ENCODE results near the gene OR51B4.

OR51B4 gene, protein sequence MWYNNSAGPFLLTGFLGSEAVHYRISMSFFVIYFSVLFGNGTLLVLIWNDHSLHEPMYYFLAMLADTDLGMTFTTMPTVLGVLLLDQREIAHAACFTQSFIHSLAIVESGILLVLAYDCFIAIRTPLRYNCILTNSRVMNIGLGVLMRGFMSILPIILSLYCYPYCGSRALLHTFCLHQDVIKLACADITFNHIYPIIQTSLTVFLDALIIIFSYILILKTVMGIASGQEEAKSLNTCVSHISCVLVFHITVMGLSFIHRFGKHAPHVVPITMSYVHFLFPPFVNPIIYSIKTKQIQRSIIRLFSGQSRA

DNA sequence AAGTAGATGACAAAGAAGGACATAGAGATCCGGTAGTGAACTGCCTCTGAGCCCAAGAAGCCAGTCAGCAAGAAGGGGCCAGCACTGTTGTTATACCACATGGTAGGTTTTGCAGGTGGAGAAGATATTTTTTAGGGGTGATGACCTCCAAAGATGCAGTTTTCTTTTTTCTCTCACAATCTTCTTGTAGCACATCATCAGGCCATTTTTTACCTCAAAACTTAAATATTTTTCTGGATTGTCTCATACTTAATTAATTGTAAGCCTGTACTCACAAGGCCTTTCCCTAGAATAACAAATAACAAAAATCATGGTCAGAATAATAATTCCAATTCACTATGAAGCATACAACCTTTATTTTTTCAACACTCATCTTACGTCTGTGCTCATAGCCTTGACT lies at the start of gene OR51B4:
TSS of gene OR51B4 (minus strand) at position 101 of the 400 bp plus-strand sequence. CDS start at position 101, 0 bp downstream.
- no peaks in the 10 kb centered on the region for H3K36me3 ChIP-seq
- no peaks in the 10 kb centered on the region for H3K27me3 ChIP-seq
- H3K9me3 ChIP-seq: no peaks in the 10 kb centered on the region
- no peaks in the 10 kb centered on the region for H3K4me1 ChIP-seq (ENCODE audit: control insufficient read depth in 1 of 2, insufficient read depth in 1 of 2, low read depth in 1 of 2, low read length in 1 of 2)
- no peak within 1 kb of the TSS for H3K4me3 ChIP-seq (ENCODE audit: low read depth in 1 of 2, low read length in 1 of 2)
- TF ChIP-seq, protein P1, sequence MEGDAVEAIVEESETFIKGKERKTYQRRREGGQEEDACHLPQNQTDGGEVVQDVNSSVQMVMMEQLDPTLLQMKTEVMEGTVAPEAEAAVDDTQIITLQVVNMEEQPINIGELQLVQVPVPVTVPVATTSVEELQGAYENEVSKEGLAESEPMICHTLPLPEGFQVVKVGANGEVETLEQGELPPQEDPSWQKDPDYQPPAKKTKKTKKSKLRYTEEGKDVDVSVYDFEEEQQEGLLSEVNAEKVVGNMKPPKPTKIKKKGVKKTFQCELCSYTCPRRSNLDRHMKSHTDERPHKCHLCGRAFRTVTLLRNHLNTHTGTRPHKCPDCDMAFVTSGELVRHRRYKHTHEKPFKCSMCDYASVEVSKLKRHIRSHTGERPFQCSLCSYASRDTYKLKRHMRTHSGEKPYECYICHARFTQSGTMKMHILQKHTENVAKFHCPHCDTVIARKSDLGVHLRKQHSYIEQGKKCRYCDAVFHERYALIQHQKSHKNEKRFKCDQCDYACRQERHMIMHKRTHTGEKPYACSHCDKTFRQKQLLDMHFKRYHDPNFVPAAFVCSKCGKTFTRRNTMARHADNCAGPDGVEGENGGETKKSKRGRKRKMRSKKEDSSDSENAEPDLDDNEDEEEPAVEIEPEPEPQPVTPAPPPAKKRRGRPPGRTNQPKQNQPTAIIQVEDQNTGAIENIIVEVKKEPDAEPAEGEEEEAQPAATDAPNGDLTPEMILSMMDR (IDR thresholded peaks at IDR 0.05): no peak
- no peak within 1 kb of the TSS for H3K27ac ChIP-seq

DNA sequence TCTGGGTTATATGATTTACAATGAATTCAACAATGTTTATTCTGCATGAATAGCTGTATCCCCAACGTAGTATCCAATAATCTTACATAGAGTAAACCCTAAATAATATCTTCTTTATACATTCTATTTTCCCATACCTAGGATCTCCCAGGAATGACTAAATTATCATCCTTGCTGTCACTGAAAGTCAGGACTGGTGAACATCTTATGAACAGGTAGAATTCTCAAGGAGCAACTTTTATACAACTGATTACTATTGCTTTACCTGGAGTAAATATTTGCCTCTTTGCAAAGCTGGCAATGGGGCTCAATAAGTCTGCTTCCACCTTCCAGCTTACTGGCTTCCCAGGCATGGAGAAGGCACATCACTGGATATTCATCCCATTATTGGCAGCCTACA lies 49.5 kb upstream of the OR51B4 start, which contains the start of gene OR51B6:
TSS of gene OR51B6 (plus strand) at position 301 of the 400 bp plus-strand sequence. CDS start at position 301, 0 bp downstream.
- no peaks in the 10 kb centered on the region for H3K4me1 ChIP-seq (ENCODE audit: control insufficient read depth in 1 of 2, insufficient read depth in 1 of 2, low read depth in 1 of 2, low read length in 1 of 2)
- no peaks in the 10 kb centered on the region for H3K36me3 ChIP-seq
- no peak within 1 kb of the TSS for H3K27ac ChIP-seq
- H3K4me3 ChIP-seq (ENCODE audit: low read depth in 1 of 2, low read length in 1 of 2): no peak within 1 kb of the TSS
- TF ChIP-seq, protein P1 (IDR thresholded peaks at IDR 0.05): no peak
- no peaks in the 10 kb centered on the region for H3K27me3 ChIP-seq
- H3K9me3 ChIP-seq: no peaks in the 10 kb centered on the region

DNA sequence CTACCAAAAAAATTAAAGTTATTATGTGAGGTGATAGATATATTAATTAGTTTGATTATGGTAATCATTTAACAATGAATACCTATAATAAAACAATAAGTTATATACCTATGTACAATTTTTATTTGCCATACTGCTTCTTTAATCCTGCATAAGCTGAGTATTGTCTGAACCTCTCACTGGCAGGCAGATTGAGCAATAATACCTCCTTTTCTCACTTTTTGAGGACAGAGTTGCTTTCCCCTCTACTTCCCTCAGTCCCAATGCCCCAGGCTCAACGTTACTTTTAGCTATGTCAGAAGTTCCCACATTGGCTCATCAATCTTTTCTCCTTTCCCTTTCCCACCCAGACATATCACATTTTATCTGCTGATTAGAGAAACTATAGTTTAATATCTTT lies 47.8 kb upstream of the OR51B4 start:
- H3K4me3 ChIP-seq (ENCODE audit: low read depth in 1 of 2, low read length in 1 of 2): no peak overlapping the region
- no peaks in the 10 kb centered on the region for H3K4me1 ChIP-seq (ENCODE audit: control insufficient read depth in 1 of 2, insufficient read depth in 1 of 2, low read depth in 1 of 2, low read length in 1 of 2)
- H3K27ac ChIP-seq: no peak overlapping the region
- no peaks in the 10 kb centered on the region for H3K36me3 ChIP-seq
- H3K9me3 ChIP-seq: no peaks in the 10 kb centered on the region
- TF ChIP-seq, protein P1 (IDR thresholded peaks at IDR 0.05): no peak
- no peaks in the 10 kb centered on the region for H3K27me3 ChIP-seq

DNA sequence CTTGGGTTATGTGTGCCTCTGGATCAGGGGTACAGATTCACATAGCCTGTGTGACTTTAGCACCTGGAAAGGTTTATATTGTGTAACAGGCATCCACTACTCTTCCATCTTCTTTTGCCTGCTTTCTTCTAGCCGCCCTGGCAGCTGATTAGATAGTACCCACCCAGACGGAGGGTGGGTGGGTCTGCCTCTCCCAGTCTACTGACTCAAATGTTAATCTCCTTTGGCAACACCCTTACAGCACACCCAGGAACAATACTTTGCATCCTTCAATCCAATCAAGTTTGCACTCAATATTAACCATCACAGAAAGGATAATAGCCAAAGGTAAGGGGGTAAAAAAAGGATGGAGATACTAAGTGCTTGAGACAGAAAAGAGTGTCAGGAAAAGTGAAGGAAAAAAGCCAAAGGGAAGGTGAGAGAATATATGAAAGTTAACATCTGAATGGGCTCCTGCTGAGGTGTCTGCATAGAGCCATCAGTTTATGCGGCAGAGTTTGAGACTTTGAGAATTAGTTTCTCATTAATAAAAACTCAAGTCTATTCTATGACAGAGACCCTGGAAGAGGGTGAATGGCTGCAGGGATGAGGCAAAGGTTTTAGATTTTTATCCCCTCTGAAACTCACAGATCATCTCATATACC lies 46.9 kb upstream of the OR51B4 start:
- H3K27me3 ChIP-seq: no peaks in the 10 kb centered on the region
- no peaks in the 10 kb centered on the region for H3K9me3 ChIP-seq
- no peak overlapping the region for H3K4me3 ChIP-seq (ENCODE audit: low read depth in 1 of 2, low read length in 1 of 2)
- no peak overlapping the region for H3K27ac ChIP-seq
- TF ChIP-seq, protein P1 (IDR thresholded peaks at IDR 0.05): no peak
- H3K36me3 ChIP-seq: no peaks in the 10 kb centered on the region
- no peaks in the 10 kb centered on the region for H3K4me1 ChIP-seq (ENCODE audit: control insufficient read depth in 1 of 2, insufficient read depth in 1 of 2, low read depth in 1 of 2, low read length in 1 of 2)

DNA sequence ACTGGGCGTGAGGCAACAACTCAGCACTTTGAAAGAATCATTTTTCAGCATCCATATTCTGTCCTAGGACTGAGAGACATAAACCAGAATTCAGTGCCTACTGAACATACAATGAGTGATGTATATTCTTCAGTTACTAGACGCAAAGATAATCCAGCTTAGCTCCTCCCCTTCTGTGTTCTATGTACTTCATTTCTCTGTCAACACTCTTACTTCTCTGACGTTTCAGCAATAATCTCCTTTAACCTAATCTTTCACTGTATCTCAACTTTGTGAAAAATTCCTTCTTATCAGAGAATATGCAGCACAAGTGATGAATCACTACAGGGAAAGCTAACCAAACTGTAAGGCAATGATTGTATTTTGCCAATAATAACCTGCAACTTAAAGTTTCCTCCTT lies 44.1 kb upstream of the OR51B4 start:
- H3K4me3 ChIP-seq (ENCODE audit: low read depth in 1 of 2, low read length in 1 of 2): no peak overlapping the region
- no peaks in the 10 kb centered on the region for H3K36me3 ChIP-seq
- no peaks in the 10 kb centered on the region for H3K27me3 ChIP-seq
- H3K27ac ChIP-seq: no peak overlapping the region
- TF ChIP-seq, protein P1 (IDR thresholded peaks at IDR 0.05): no peak
- no peaks in the 10 kb centered on the region for H3K4me1 ChIP-seq (ENCODE audit: control insufficient read depth in 1 of 2, insufficient read depth in 1 of 2, low read depth in 1 of 2, low read length in 1 of 2)
- no peaks in the 10 kb centered on the region for H3K9me3 ChIP-seq

Data from neutrophil (primary cell).